ENCODE data around the gene PPP3CA. TPM values are rescaled to one million over a fixed set of nuclear protein-coding genes. Genes with fewer than 3 reads are reported as not detected.

PPP3CA gene
- total RNA-seq, 1 experiment from 2014 or later, result 31.0 TPM

DNA sequence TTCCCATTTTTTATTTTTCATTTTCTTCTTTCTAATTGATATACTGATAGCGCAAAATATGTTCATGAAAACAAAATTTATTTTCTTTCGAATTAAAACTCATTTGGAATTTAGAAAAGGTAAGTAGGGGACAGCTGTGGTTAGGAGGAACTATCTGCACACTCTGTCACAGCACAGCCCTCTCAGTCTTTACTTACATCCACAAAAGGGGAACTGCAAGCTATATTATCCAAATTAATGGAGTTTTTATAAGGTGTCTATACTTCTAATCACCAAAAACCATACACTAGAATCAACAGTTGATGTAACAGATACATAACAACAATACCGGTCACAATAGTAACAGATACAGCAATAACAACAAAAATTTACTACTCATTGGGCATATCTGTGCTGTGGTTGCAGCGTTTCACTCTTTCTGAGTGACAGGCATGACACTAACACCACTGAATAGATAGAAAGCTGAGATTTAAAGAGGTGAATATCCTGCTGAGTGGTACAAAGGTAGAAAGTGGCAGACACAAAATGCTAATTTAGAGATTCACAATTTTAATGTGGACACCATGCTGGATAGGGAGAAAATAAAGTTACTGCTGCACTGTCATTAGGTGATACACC lies 160.7 kb downstream of the PPP3CA start:
- no peaks in the 10 kb centered on the region for H3K27me3 ChIP-seq (ENCODE audit: control insufficient read depth, insufficient read depth, low read length)
- in situ Hi-C loops (cut with HindIII; ENCODE audit: low pct_unique_long_range_greater_than_20kb, low sequenced_read_pairs) (no loop called here), intact Hi-C loops (cut with micrococcal nuclease; ENCODE audit: unreplicated experiment) (loop anchor here (5.0 kb wide), 1 partner anchor 161 kb away; the partner anchor contains the start of gene PPP3CA)
- H3K4me3 ChIP-seq (ENCODE audit: low read depth in 2 of 2, low read length in 2 of 2), result no peak overlapping the region
- CTCF ChIA-PET, result no interaction called here
- no peaks in the 10 kb centered on the region for H3K36me3 ChIP-seq (ENCODE audit: control insufficient read depth, insufficient read depth, low read length)
- no peak for TF ChIP-seq CTCF (IDR thresholded peaks at IDR 0.05)
- TF ChIP-seq, protein P1, sequence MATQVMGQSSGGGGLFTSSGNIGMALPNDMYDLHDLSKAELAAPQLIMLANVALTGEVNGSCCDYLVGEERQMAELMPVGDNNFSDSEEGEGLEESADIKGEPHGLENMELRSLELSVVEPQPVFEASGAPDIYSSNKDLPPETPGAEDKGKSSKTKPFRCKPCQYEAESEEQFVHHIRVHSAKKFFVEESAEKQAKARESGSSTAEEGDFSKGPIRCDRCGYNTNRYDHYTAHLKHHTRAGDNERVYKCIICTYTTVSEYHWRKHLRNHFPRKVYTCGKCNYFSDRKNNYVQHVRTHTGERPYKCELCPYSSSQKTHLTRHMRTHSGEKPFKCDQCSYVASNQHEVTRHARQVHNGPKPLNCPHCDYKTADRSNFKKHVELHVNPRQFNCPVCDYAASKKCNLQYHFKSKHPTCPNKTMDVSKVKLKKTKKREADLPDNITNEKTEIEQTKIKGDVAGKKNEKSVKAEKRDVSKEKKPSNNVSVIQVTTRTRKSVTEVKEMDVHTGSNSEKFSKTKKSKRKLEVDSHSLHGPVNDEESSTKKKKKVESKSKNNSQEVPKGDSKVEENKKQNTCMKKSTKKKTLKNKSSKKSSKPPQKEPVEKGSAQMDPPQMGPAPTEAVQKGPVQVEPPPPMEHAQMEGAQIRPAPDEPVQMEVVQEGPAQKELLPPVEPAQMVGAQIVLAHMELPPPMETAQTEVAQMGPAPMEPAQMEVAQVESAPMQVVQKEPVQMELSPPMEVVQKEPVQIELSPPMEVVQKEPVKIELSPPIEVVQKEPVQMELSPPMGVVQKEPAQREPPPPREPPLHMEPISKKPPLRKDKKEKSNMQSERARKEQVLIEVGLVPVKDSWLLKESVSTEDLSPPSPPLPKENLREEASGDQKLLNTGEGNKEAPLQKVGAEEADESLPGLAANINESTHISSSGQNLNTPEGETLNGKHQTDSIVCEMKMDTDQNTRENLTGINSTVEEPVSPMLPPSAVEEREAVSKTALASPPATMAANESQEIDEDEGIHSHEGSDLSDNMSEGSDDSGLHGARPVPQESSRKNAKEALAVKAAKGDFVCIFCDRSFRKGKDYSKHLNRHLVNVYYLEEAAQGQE (IDR thresholded peaks at IDR 0.05; ENCODE audit: insufficient read depth in 1 of 2, low read depth in 2 of 2, low read length in 1 of 2), result no peak
- TF ChIP-seq SIN3A (IDR thresholded peaks at IDR 0.05; ENCODE audit: borderline replicate concordance, insufficient read depth, low read depth, low read length), result no peak
- TF ChIP-seq TCF7L2 (IDR thresholded peaks at IDR 0.05; ENCODE audit: low read depth, low read length), result no peak
- no peaks in the 10 kb centered on the region for H3K9me3 ChIP-seq (ENCODE audit: control insufficient read depth, insufficient read depth, low read depth, low read length)
- no peak for ATAC-seq
- BruUV-seq (replicated peaks), result no TSS peak
- no peak for DNase-seq (ENCODE audit: low read depth, low spot score)
- no peak overlapping the region for H3K27ac ChIP-seq (ENCODE audit: low read length)
- H3K4me1 ChIP-seq (ENCODE audit: control insufficient read depth, insufficient read depth, low read length), result no peaks in the 10 kb centered on the region; the same call in 1 of the 2 replicates
- POLR2A ChIA-PET, result no interaction called here

DNA sequence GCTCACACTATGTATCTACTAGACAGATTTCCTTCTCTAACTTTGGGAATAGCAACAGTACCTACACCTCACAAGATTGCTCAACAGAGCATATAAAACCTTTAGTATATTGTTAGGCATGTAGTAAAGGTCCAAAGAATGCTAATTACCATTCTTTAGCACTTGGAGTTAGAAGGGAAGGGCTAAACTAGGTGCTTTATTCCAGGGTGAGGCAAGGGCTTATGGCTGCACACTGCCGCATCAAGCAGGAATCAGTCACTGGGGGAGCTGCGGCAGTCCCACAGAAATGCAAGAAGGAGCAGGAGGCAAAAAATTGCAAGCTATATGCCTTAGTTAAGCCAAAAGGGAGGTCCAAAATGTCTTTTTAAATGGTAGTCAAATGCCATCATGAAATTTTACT lies 162.7 kb downstream of the PPP3CA start:
- TF ChIP-seq TCF7L2 (IDR thresholded peaks at IDR 0.05; ENCODE audit: low read depth, low read length) (no peak), CTCF (IDR thresholded peaks at IDR 0.05) (no peak), SIN3A (IDR thresholded peaks at IDR 0.05; ENCODE audit: borderline replicate concordance, insufficient read depth, low read depth, low read length) (no peak), POLR2AphosphoS5 (IDR thresholded peaks at IDR 0.05; ENCODE audit: low read depth, low read length) (no peak)
- TF ChIP-seq, protein P1 (IDR thresholded peaks at IDR 0.05; ENCODE audit: insufficient read depth in 1 of 2, low read depth in 2 of 2, low read length in 1 of 2), result no peak
- ChIA-PET CTCF (no interaction called here), POLR2A (no interaction called here)
- H3K4me3 ChIP-seq (ENCODE audit: low read depth in 2 of 2, low read length in 2 of 2), result no peak overlapping the region
- H3K4me1 ChIP-seq (ENCODE audit: control insufficient read depth, insufficient read depth, low read length), result no peaks in the 10 kb centered on the region; the same call in 1 of the 2 replicates
- no peak for DNase-seq (ENCODE audit: low read depth, low spot score)
- no peaks in the 10 kb centered on the region for H3K27me3 ChIP-seq (ENCODE audit: control insufficient read depth, insufficient read depth, low read length)
- BruUV-seq (replicated peaks), result no TSS peak
- H3K9me3 ChIP-seq (ENCODE audit: control insufficient read depth, insufficient read depth, low read depth, low read length), result no peaks in the 10 kb centered on the region
- no peak for ATAC-seq
- in situ Hi-C loops (cut with HindIII; ENCODE audit: low pct_unique_long_range_greater_than_20kb, low sequenced_read_pairs) (no loop called here), intact Hi-C loops (cut with micrococcal nuclease; ENCODE audit: unreplicated experiment) (loop anchor here (5.0 kb wide), 1 partner anchor 163 kb away; the partner anchor contains the start of gene PPP3CA)
- H3K36me3 ChIP-seq (ENCODE audit: control insufficient read depth, insufficient read depth, low read length), result no peaks in the 10 kb centered on the region
- no peak overlapping the region for H3K27ac ChIP-seq (ENCODE audit: low read length)
